GM12878 (cell line): Measurements from ENCODE around the gene SPINK5. TPM values are rescaled to one million over a fixed set of nuclear protein-coding genes. Genes with fewer than 3 reads are reported as not detected.

Source experiments
- ATAC-seq: fragments of 200-7000 bp; cut with Tn5 transposase; 3 replicates; pipeline ENCODE4 v1.9.1; 2020; ENCODE audit warnings: mild to moderate bottlenecking, moderate library complexity
- BruUV-seq: library from RNA; stranded (reverse); fragments of 400-500 nt; replicated peaks from 2 replicates; lab custom pipeline; 2021; lab: Mats Ljungman, UMichigan
- CTCF ChIA-PET: fragments of 300-600 bp; sonication (Branson Sonifier 250); formaldehyde crosslinking; extraction: SDS; loops from one replicate; lab custom pipeline; 2021; ENCODE audit warnings: inconsistent platforms; lab: Yijun Ruan, JAX
- POLR2A ChIA-PET: fragments of 350-600 bp; formaldehyde crosslinking; extraction: SDS; loops from one replicate; lab custom pipeline; 2021; ENCODE audit warnings: inconsistent platforms; lab: Charles Lee
- RAD21 ChIA-PET: fragments of 300-600 bp; sonication (Branson Sonifier 250); formaldehyde crosslinking; loops from one replicate; lab custom pipeline; 2023; ENCODE audit warnings: antibody characterized with exemption; ENCODE audit not compliant: unreplicated experiment; lab: Charles Lee
- SMC1A ChIA-PET: fragments of 300-600 bp; sonication (Branson Sonifier 250); formaldehyde crosslinking; loops from one replicate; lab custom pipeline; 2023; ENCODE audit not compliant: unreplicated experiment, uncharacterized antibody; lab: Charles Lee
- DNase-seq: peaks from one replicate; pipeline ENCODE4 v3.0.0-alpha.2; 2011; ENCODE audit warnings: low read depth, low spot score
- FAIRE-seq: peaks from 3 replicates; lab custom pipeline; 2011; peaks lifted over from hg19 to GRCh38; lab: Jason Lieb, UNC
- H2AFZ ChIP-seq: 2 replicates; pipeline ENCODE4 v1.6.0; 2011; ENCODE audit warnings: low read depth, low read length, control low read depth; ENCODE audit not compliant: control insufficient read depth
- H3K27ac ChIP-seq: 2 replicates; pipeline ENCODE4 v1.5.1; 2011; ENCODE audit warnings: control low read depth; ENCODE audit not compliant: control insufficient read depth, insufficient read depth
- H3K27me3 ChIP-seq, 2 experiments: replicated peaks in 1 of 2; 2 replicates each; pipeline versions ENCODE4 v1.6.0 to v1.6.1; 2011; ENCODE audit warnings: low read length in 1 of 2; ENCODE audit not compliant: control insufficient read depth in 2 of 2, insufficient read depth in 2 of 2
- H3K36me3 ChIP-seq, 2 experiments: 2 replicates each; pipeline ENCODE4 v1.5.1; 2011; ENCODE audit warnings: low read length in 1 of 2; ENCODE audit not compliant: control insufficient read depth in 2 of 2, insufficient read depth in 2 of 2
- H3K4me1 ChIP-seq: 2 replicates; pipeline ENCODE4 v1.6.1; 2011; ENCODE audit warnings: mild to moderate bottlenecking, low read length, moderate library complexity, mixed read lengths; ENCODE audit not compliant: control insufficient read depth, insufficient read depth
- H3K4me2 ChIP-seq: 2 replicates; pipeline ENCODE4 v1.6.0; 2011; ENCODE audit warnings: control low read depth; ENCODE audit not compliant: control insufficient read depth, insufficient read depth
- H3K4me3 ChIP-seq: fragments of 200-600 bp; sonication (generic); 2 replicates; pipeline ENCODE4 v1.5.1; 2016
- H3K79me2 ChIP-seq: 2 replicates; pipeline ENCODE4 v1.6.0; 2011; ENCODE audit warnings: low read length; ENCODE audit not compliant: control insufficient read depth, insufficient read depth
- H3K9ac ChIP-seq: 2 replicates; pipeline ENCODE4 v1.8.0; 2011; ENCODE audit warnings: low read length, control low read depth, mixed read lengths; ENCODE audit not compliant: control insufficient read depth, insufficient read depth
- H3K9me3 ChIP-seq: replicated peaks from 3 replicates; pipeline ENCODE4 v1.5.1; 2011; ENCODE audit warnings: mild to moderate bottlenecking, low read length; ENCODE audit not compliant: control insufficient read depth, insufficient read depth
- H4K20me1 ChIP-seq: 2 replicates; pipeline ENCODE4 v1.6.0; 2011; ENCODE audit not compliant: control insufficient read depth, insufficient read depth
- CEBPZ ChIP-seq: fragments of 150-350 bp; IDR thresholded peaks from 2 replicates; pipeline ENCODE4 v1.6.1; 2016; ENCODE audit warnings: low read depth, low read length
- EED ChIP-seq: sonication (generic); IDR thresholded peaks from 2 replicates; pipeline ENCODE4 v1.6.1; 2016; ENCODE audit warnings: antibody characterized with exemption, low read depth
- HDAC2 ChIP-seq: fragments of 200-600 bp; sonication (generic); IDR thresholded peaks from 2 replicates; pipeline ENCODE4 v1.6.1; 2017
- IKZF1 ChIP-seq: fragments of 450-650 bp; conservative IDR thresholded peaks from 2 replicates; pipeline ENCODE4 v1.6.1; 2017; ENCODE audit warnings: antibody characterized with exemption, mild to moderate bottlenecking
- NFYA ChIP-seq: IDR thresholded peaks from 2 replicates; pipeline ENCODE4 v1.6.1; 2011; ENCODE audit warnings: low read depth, mild to moderate bottlenecking, low read length, improper control_type of control experiment, borderline replicate concordance
- POLR2AphosphoS5 ChIP-seq: IDR thresholded peaks from 2 replicates; pipeline ENCODE4 v1.6.1; 2011; ENCODE audit warnings: mild to moderate bottlenecking, low read length, inconsistent platforms
- POU2F2 ChIP-seq: IDR thresholded peaks from 3 replicates; pipeline ENCODE4 v1.6.1; 2011; ENCODE audit warnings: low read depth, mild to moderate bottlenecking, low read length, borderline replicate concordance
- RELB ChIP-seq: fragments of 450-650 bp; IDR thresholded peaks from 2 replicates; pipeline ENCODE4 v1.6.1; 2017; ENCODE audit warnings: low read depth, mild to moderate bottlenecking, moderate library complexity
- SMARCA5 ChIP-seq: fragments of 450-650 bp; IDR thresholded peaks from 2 replicates; pipeline ENCODE4 v1.6.1; 2017; ENCODE audit warnings: mild to moderate bottlenecking
- WRNIP1 ChIP-seq: IDR thresholded peaks from 2 replicates; pipeline ENCODE4 v1.6.1; 2011; ENCODE audit warnings: low read depth, low read length, improper control_type of control experiment, borderline replicate concordance
- WGBS: methylation state at CpG from one replicate; pipeline ENCODE4 v1.1.6; 2016; ENCODE audit warnings: low lambda C conversion rate; ENCODE audit not compliant: insufficient replicate concordance, insufficient coverage; ENCODE audit errors: missing lambda C conversion rate; 5-methylcytosine and 5-hydroxymethylcytosine counted together
- in situ Hi-C: fragments of 300-500 bp; cut with MboI; formaldehyde crosslinking; loops from 9 replicates; pipeline ENCODE4 v1.14.3; 2018; ENCODE audit warnings: mixed read lengths
- intact Hi-C: fragments of 100-400 bp; cut with micrococcal nuclease; formaldehyde crosslinking; loops from one replicate; pipeline ENCODE4 v1.14.2; 2022; ENCODE audit not compliant: unreplicated experiment
- polyA plus RNA-seq, 11 experiments: library from polyadenylated mRNA; depleted of rRNA in 4 of 11; unstranded in 6 of 11; stranded (reverse) in 5 of 11; fragments of >200 nt; fragmentation: Nextera tagmentation in 4 of 11; fragmentation: Illumina TruSeq in 1 of 11; extraction: Ambion mirVana in 4 of 11; extraction: Trizol in 1 of 11; gene quantifications; 1 replicate in 1 of 11; 2 replicates in 10 of 11; pipeline versions ENCODE4 v1.2.1 to v1.2.3, GENCODE V29; 2011 to 2016; ENCODE audit warnings: inconsistent platforms in 2 of 11, missing spikeins in 2 of 11, low read depth in 1 of 11
- total RNA-seq, 4 experiments: library from RNA; depleted of rRNA in 3 of 4; stranded (reverse); fragments of >200 nt in 3 of 4; fragmentation: Illumina TruSeq in 1 of 4; extraction: Trizol in 1 of 4; gene quantifications; 2 replicates each; pipeline versions ENCODE4 v1.2.1 to v1.2.3, GENCODE V29; 2013 to 2021
- TF ChIP-seq, protein P1 (sequence below), 3 experiments: IDR thresholded peaks in 2 of 3; conservative IDR thresholded peaks in 1 of 3; 2 replicates each; pipeline ENCODE4 v1.5.1; 2011; ENCODE audit warnings: low read depth in 3 of 3, low read length in 3 of 3, mild to moderate bottlenecking in 3 of 3, control low read depth in 2 of 3, moderate library complexity in 2 of 3, inconsistent platforms in 1 of 3, mixed read lengths in 1 of 3; ENCODE audit not compliant: control insufficient read depth in 2 of 3, insufficient read depth in 1 of 3; ENCODE audit errors: extremely low read depth in 1 of 3
- TF ChIP-seq, protein P2 (sequence below): fragments of 450-650 bp; conservative IDR thresholded peaks from 2 replicates; pipeline ENCODE4 v1.6.1; 2017; ENCODE audit warnings: mild to moderate bottlenecking, moderate library complexity

The SPINK5 gene
- total and polyA plus RNA-seq, 10 of the 15 experiments (the other 5 are each of a cell fraction or from before 2014, with no cell fraction given) = 0.04 to 0.09 TPM; not detected in 8

DNA sequence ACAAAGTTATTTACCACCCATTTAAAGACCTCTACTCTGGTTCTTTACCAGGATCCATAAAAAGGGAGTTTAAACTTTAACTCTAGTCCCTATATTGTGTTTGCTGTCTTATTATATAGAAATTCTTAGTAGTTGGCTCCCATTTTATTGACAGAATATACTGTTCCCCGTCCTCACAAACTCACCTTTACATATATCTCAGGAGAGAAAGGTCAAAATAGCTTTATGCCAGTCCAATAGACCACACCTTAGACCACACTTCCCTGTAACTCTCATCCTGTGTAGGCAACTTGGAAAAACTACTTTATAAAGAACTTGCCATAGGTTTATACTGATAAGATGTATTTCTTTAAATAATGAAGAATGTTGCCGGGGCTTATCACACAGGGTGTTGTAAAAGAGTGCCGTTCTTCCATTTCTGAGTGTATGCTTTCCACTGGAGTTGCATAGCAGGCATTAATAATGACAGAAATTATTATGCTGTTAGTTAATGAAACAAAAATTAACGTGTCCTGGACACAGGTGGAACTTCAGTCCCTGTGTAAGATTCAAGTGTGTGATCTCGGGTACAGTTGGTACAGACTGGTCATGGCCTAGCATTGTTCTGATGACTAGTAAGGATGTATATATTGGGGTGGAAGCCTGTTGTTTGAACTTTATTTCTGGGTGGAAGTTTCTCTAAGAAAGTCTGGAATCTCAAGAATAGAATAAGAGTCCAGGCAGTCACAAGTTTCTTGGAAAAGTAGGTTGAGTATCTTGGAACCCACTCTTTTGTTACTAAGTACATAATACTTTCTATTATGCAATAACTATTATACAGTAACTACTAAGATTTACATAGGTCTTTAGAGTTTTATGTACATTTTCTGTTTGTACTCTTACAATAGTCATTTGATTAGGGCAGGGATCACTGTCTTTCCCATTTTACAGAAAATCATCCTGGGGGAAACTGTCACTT lies 71.6 kb downstream of the SPINK5 start:
- BruUV-seq = no TSS peak
- ChIA-PET SMC1A (no interaction called here), CTCF (no interaction called here), POLR2A (no interaction called here), RAD21 (no interaction called here)
- Histone ChIP-seq H3K9me3 (no peaks in the 10 kb centered on the region), H3K4me2 (no peak overlapping the region), H3K27ac (no peak overlapping the region), H3K9ac (no peak overlapping the region), H2AFZ (no peak overlapping the region), H4K20me1 (no peaks in the 10 kb centered on the region), H3K4me3 (no peak overlapping the region), H3K27me3 (no peaks in the 10 kb centered on the region), H3K79me2 (no peaks in the 10 kb centered on the region), H3K4me1 (no peaks in the 10 kb centered on the region), H3K36me3 (no peaks in the 10 kb centered on the region)
- intact Hi-C loops = no loop called here
- WGBS = 26% methylated on average over 5 of the region's 5 CpGs
- no peak for FAIRE-seq
- DNase-seq = no peak
- no peak for ATAC-seq
- in situ Hi-C loops = no loop called here
- TF ChIP-seq, protein P1, sequence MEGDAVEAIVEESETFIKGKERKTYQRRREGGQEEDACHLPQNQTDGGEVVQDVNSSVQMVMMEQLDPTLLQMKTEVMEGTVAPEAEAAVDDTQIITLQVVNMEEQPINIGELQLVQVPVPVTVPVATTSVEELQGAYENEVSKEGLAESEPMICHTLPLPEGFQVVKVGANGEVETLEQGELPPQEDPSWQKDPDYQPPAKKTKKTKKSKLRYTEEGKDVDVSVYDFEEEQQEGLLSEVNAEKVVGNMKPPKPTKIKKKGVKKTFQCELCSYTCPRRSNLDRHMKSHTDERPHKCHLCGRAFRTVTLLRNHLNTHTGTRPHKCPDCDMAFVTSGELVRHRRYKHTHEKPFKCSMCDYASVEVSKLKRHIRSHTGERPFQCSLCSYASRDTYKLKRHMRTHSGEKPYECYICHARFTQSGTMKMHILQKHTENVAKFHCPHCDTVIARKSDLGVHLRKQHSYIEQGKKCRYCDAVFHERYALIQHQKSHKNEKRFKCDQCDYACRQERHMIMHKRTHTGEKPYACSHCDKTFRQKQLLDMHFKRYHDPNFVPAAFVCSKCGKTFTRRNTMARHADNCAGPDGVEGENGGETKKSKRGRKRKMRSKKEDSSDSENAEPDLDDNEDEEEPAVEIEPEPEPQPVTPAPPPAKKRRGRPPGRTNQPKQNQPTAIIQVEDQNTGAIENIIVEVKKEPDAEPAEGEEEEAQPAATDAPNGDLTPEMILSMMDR (IDR thresholded peaks at IDR 0.05 in 2 of 3, conservative IDR thresholded peaks at IDR 0.05 in 1 of 3; ENCODE audit: control insufficient read depth in 2 of 3, extremely low read depth in 1 of 3, insufficient read depth in 1 of 3, low read depth in 3 of 3, low read length in 3 of 3) = no peak
- TF ChIP-seq HDAC2 = no peak
- TF ChIP-seq, protein P2, sequence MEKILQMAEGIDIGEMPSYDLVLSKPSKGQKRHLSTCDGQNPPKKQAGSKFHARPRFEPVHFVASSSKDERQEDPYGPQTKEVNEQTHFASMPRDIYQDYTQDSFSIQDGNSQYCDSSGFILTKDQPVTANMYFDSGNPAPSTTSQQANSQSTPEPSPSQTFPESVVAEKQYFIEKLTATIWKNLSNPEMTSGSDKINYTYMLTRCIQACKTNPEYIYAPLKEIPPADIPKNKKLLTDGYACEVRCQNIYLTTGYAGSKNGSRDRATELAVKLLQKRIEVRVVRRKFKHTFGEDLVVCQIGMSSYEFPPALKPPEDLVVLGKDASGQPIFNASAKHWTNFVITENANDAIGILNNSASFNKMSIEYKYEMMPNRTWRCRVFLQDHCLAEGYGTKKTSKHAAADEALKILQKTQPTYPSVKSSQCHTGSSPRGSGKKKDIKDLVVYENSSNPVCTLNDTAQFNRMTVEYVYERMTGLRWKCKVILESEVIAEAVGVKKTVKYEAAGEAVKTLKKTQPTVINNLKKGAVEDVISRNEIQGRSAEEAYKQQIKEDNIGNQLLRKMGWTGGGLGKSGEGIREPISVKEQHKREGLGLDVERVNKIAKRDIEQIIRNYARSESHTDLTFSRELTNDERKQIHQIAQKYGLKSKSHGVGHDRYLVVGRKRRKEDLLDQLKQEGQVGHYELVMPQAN = no peak
- no peak for TF ChIP-seq EED
- TF ChIP-seq WRNIP1 = no peak
- no peak for TF ChIP-seq RELB
- TF ChIP-seq POLR2AphosphoS5 = no peak
- TF ChIP-seq NFYA = no peak
- TF ChIP-seq IKZF1 = no peak
- TF ChIP-seq CEBPZ = no peak
- no peak for TF ChIP-seq SMARCA5
- no peak for TF ChIP-seq POU2F2
